ENCODE data around the gene CTDSPL.
A peak's percentile ranks its signal among the peaks of the same experiment; 100 is the strongest.

Gene CTDSPL

GRCh38 chr3:37853691-37854413 lies 7.8 kb upstream of the CTDSPL start:
- no peak for DNase-seq (ENCODE audit: low read depth in 2 of 2, low spot score in 1 of 2)

GRCh38 chr3:37855363-37855970 lies 6.2 kb upstream of the CTDSPL start:
- DNase-seq (ENCODE audit: low read depth in 2 of 2, low spot score in 1 of 2) = peak; percentile 42 to 57

- no peak for DNase-seq (ENCODE audit: low read depth in 2 of 2, low spot score in 1 of 2)
Measured at GRCh38 chr3:37856381-37856780, 5.3 kb upstream of the CTDSPL start.

- DNase-seq (ENCODE audit: low read depth in 2 of 2, low spot score in 1 of 2) = no peak
Measured at GRCh38 chr3:37858742-37859141, 2.9 kb upstream of the CTDSPL start.

GRCh38 chr3:37859354-37859753 lies 2.3 kb upstream of the CTDSPL start:
- DNase-seq (ENCODE audit: low read depth in 2 of 2, low spot score in 1 of 2) = no peak

- no peak for DNase-seq (ENCODE audit: low read depth in 2 of 2, low spot score in 1 of 2)
Measured at GRCh38 chr3:37859908-37860199, 1.8 kb upstream of the CTDSPL start.

GRCh38 chr3:37862219-37862902 lies 681 bp downstream of the CTDSPL start:
- DNase-seq (ENCODE audit: low read depth in 2 of 2, low spot score in 1 of 2) = no peak

- no peak for DNase-seq (ENCODE audit: low read depth in 2 of 2, low spot score in 1 of 2)
Measured at GRCh38 chr3:37862903-37863815, 1.5 kb downstream of the CTDSPL start.

GRCh38 chr3:37863949-37864822 lies 2.5 kb downstream of the CTDSPL start:
- DNase-seq (ENCODE audit: low read depth in 2 of 2, low spot score in 1 of 2) = no peak

- no peak for DNase-seq (ENCODE audit: low read depth in 2 of 2, low spot score in 1 of 2)
Measured at GRCh38 chr3:37864904-37865303, 3.2 kb downstream of the CTDSPL start.

GRCh38 chr3:37867144-37867543 lies 5.5 kb downstream of the CTDSPL start:
- no peak for DNase-seq (ENCODE audit: low read depth in 2 of 2, low spot score in 1 of 2)

GRCh38 chr3:37871858-37872257 lies 10.2 kb downstream of the CTDSPL start:
- no peak for DNase-seq (ENCODE audit: low read depth in 2 of 2, low spot score in 1 of 2)

GRCh38 chr3:37872413-37873160 lies 10.9 kb downstream of the CTDSPL start:
- no peak for DNase-seq (ENCODE audit: low read depth in 2 of 2, low spot score in 1 of 2)

GRCh38 chr3:37876279-37876678 lies 14.6 kb downstream of the CTDSPL start:
- no peak for DNase-seq (ENCODE audit: low read depth in 2 of 2, low spot score in 1 of 2)

- DNase-seq (ENCODE audit: low read depth in 2 of 2, low spot score in 1 of 2) = no peak
Measured at GRCh38 chr3:37882711-37883110, 21.0 kb downstream of the CTDSPL start.

GRCh38 chr3:37885814-37886213 lies 24.1 kb downstream of the CTDSPL start:
- no peak for DNase-seq (ENCODE audit: low read depth in 2 of 2, low spot score in 1 of 2)

GRCh38 chr3:37886395-37886794 lies 24.7 kb downstream of the CTDSPL start:
- no peak for DNase-seq (ENCODE audit: low read depth in 2 of 2, low spot score in 1 of 2)

GRCh38 chr3:37887062-37887461 lies 25.4 kb downstream of the CTDSPL start:
- DNase-seq (ENCODE audit: low read depth in 2 of 2, low spot score in 1 of 2) = no peak

GRCh38 chr3:37887824-37888223 lies 26.1 kb downstream of the CTDSPL start:
- DNase-seq (ENCODE audit: low read depth in 2 of 2, low spot score in 1 of 2) = no peak

GRCh38 chr3:37888421-37888820 lies 26.7 kb downstream of the CTDSPL start:
- no peak for DNase-seq (ENCODE audit: low read depth in 2 of 2, low spot score in 1 of 2)

Data from stimulated activated CD8-positive, alpha-beta memory T cell treated with anti-CD3 and anti-CD28 coated beads, Interleukin-4, amount 100 ng/mL, for 4 hours (primary cell).